Small intestine (tissue), 16 donors: ENCODE measurements around the gene GABRR3. TPM values are rescaled to one million over a fixed set of nuclear protein-coding genes. Genes with fewer than 3 reads are reported as not detected.

ENCODE experiments used
- DNase-seq, 2 donors: peaks; one replicate each; pipeline versions ENCODE4 v3.0.0 to v3.0.0-alpha.2; 2013
- FAIRE-seq: peaks from 2 replicates; lab custom pipeline; 2012; peaks lifted over from hg19 to GRCh38; lab: Jason Lieb, UNC
- H3K27ac ChIP-seq, 3 donors: one replicate each; pipeline ENCODE4 v1.5.1; 2013; ENCODE audit warnings: low read length in 2 of 3, mild to moderate bottlenecking in 2 of 3, control low read depth in 1 of 3, inconsistent platforms in 1 of 3, low read depth in 1 of 3, moderate library complexity in 1 of 3
- H3K27me3 ChIP-seq, 3 donors: one replicate each; pipeline ENCODE4 v1.6.1; 2013; ENCODE audit warnings: low read length in 3 of 3, inconsistent platforms in 1 of 3; ENCODE audit not compliant: control insufficient read depth in 3 of 3, insufficient read depth in 3 of 3
- H3K36me3 ChIP-seq, 3 donors: one replicate each; pipeline ENCODE4 v1.6.1; 2013; ENCODE audit warnings: low read length in 3 of 3, inconsistent platforms in 1 of 3, low read depth in 1 of 3, mild to moderate bottlenecking in 1 of 3, moderate library complexity in 1 of 3; ENCODE audit not compliant: control insufficient read depth in 3 of 3, insufficient read depth in 2 of 3
- H3K4me1 ChIP-seq, 3 donors: one replicate each; pipeline ENCODE4 v1.6.1; 2013; ENCODE audit warnings: low read length in 2 of 3, inconsistent platforms in 1 of 3, low read depth in 1 of 3, mild to moderate bottlenecking in 1 of 3, moderate library complexity in 1 of 3; ENCODE audit not compliant: control insufficient read depth in 3 of 3, insufficient read depth in 2 of 3
- H3K4me3 ChIP-seq, 3 donors: one replicate each; pipeline ENCODE4 v1.5.1; 2013; ENCODE audit warnings: low read length in 3 of 3, control low read depth in 1 of 3, inconsistent platforms in 1 of 3, low read depth in 1 of 3, mild to moderate bottlenecking in 1 of 3, moderate library complexity in 1 of 3
- H3K9me3 ChIP-seq, 2 donors: one replicate each; pipeline ENCODE4 v1.6.1; 2013; ENCODE audit warnings: low read depth in 1 of 2, low read length in 1 of 2; ENCODE audit not compliant: control insufficient read depth in 2 of 2, insufficient read depth in 1 of 2
- WGBS, 3 donors: extraction: QIAGEN DNeasy Blood & Tissue Kit; methylation state at CpG; one replicate each; pipeline ENCODE4 v1.1.7; 2013; 5-methylcytosine and 5-hydroxymethylcytosine counted together
- long read RNA-seq, 10 donors: transcript quantifications; one replicate each; lab custom pipeline, GENCODE V29; 2026
- polyA plus RNA-seq, 4 donors: library from polyadenylated mRNA; stranded (reverse) in 3 of 4; unstranded in 1 of 4; fragments of 200-250 nt in 3 of 4; fragments of 120-200 nt in 1 of 4; gene quantifications; one replicate each; pipeline versions ENCODE4 v1.2.1 to v1.2.3, GENCODE V29; 2013
- donor health status: healthy with polysubstance abuse.
- donor health status: control.
- donor health status: control.
- donor health status: Bipolar disorder and iron deficiency.
- donor health status: healthy.

The GABRR3 gene
- not detected for polyA plus RNA-seq
- long read RNA-seq, donor 1: 0 reads
- long read RNA-seq, donor 2: 0 reads
- long read RNA-seq, donor 3: 0 reads
- long read RNA-seq, donor 4: 0 reads
- long read RNA-seq, donor 5: 0 reads
- long read RNA-seq, donor 6: 0 reads
- long read RNA-seq, donor 7: 0 reads
- long read RNA-seq, donor 8: 0 reads
- long read RNA-seq, donor 9: 0 reads
- long read RNA-seq, donor 10: 0 reads

DNA sequence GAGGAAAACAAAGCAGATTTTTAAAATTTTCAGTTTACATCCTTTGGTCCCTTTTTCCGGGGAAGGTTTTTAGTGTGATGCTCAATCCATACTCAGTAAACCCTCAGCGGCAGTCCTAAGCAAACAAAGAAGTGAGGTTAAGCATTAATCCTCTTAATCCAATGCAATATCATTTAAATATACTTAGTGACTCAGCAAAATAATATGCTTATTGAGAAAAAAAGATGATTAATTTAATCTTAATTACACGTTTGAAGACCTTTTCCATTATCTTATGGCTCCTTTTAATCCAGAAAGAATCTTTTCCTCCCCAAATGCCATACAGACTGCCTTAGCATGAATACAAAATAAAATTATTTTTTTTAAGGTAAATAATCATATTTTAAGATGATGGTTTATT lies at the start of gene GABRR3:
Gene GABRR3 (minus strand): TSS at position 108 of the 400 bp plus-strand sequence. CDS start 328 bp downstream, outside the sequence.
- Histone ChIP-seq H3K4me3 (no peak within 1 kb of the TSS), H3K36me3 (no peaks in the 10 kb centered on the region), H3K9me3 (no peaks in the 10 kb centered on the region), H3K27ac (no peak within 1 kb of the TSS), H3K4me1 (no peaks in the 10 kb centered on the region), H3K27me3 (no peaks in the 10 kb centered on the region)
- 13 to 47% (median 31%) methylated on average over 3 of the region's 3 CpGs for WGBS, 3 donors
- DNase-seq: no peak
- no peak for FAIRE-seq

DNA sequence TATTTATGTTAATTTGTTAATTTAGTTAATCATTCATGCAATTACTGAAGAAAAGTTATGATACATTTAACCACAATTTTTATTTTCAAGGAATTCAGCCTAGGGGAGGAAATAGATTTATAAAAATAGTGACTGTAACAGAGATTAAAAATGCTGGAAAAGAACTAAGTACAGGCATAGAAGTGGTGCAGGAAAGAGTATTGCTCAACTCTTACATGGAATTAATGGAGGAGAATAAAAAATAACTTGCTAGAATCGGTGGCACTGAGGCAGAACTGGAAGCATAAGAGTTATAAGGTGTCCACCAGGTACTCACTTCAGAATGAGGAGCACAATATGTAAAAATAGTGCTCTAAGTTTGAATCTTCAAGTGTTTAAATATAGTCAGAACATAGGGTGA lies 38.4 kb upstream of the GABRR3 start:
- WGBS, 3 donors: 12 to 36% (median 34%) methylated on average over 1 of the region's 1 CpG
- H3K36me3 ChIP-seq: no peaks in the 10 kb centered on the region
- H3K9me3 ChIP-seq: no peaks in the 10 kb centered on the region
- H3K27ac ChIP-seq: no peak overlapping the region
- H3K4me1 ChIP-seq: no peaks in the 10 kb centered on the region
- no peak for FAIRE-seq
- no peaks in the 10 kb centered on the region for H3K27me3 ChIP-seq
- no peak overlapping the region for H3K4me3 ChIP-seq
- no peak for DNase-seq

DNA sequence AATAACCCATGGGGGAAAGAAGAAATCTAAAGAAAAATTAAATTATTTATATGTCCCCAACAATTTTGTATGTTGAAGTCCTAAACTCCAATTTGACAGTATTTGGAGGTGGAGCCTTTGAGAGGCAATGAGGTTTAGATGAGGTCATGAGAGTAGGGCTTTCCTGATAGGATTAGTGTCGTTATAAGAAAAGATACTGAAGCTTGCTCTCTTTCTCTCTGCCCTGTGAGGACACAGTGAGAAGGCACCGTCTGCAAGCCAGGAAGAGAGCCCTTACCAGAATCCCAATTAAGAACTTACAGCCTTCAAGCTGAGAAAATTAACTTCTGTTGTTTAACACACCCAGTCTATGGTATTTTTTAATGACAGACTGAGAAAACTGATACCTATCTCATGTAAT lies 35.7 kb upstream of the GABRR3 start:
- 19 to 26% (median 25%) methylated on average over 2 of the region's 2 CpGs for WGBS, 3 donors
- FAIRE-seq: no peak
- H3K36me3 ChIP-seq: no peaks in the 10 kb centered on the region
- H3K4me3 ChIP-seq: no peak overlapping the region
- no peaks in the 10 kb centered on the region for H3K27me3 ChIP-seq
- no peak overlapping the region for H3K27ac ChIP-seq
- no peaks in the 10 kb centered on the region for H3K4me1 ChIP-seq
- H3K9me3 ChIP-seq: no peaks in the 10 kb centered on the region
- no peak for DNase-seq

DNA sequence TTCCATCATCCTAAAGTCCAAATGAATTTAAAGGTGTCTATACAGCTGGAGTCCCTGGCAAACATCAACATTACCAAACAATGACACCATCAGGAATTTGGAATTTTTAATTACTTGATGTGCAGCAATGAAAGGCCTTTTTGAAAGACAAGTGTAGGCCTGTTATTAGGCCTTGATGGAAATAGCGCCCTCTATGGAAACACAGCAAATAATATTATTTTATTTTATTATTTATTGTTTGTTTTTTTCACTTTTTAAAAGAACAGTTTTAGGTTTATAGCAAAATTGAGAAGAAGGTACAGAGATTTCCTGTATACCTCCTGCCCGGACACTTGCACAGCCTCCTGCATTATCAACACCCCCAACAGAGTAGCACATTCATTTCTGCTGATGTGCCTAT lies 33.7 kb upstream of the GABRR3 start:
- no peak for FAIRE-seq
- 32 to 60% (median 45%) methylated on average over 2 of the region's 2 CpGs for WGBS, 3 donors

DNA sequence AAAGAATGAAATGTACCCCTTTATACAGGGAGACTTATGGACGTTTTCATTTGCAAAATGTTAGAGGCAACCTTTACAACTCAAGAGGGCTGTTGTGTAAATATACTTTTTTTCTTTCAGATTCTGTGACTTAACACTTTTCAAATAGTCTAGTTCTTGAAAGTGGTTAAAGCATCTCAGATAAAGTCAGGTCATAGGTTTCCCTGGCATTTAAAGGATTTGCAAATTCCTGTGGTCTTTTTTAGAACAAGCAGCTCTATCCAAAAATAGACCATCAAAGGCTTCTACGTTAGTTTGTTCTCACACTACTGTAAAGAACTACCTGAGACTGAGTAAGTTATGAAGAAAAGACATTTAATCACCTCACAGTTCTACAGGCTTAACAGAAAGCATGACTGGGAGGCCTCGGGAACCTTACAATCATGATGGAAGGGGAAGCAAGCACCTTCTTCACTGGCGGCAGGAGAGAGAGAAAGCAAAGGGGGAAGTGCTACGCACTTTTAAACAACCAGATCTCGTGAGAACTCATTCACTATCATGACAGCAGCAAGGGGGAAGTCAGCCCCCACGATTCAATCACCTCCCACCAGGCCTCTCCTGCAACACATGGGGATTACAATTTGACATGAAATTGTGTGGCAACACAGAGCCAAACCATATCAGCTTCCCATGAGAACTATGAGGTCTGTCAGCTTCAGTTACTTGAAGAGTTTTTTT lies 23.3 kb upstream of the GABRR3 start:
- no peak for FAIRE-seq
- Histone ChIP-seq H3K9me3 (no peaks in the 10 kb centered on the region), H3K36me3 (no peaks in the 10 kb centered on the region), H3K27me3 (no peaks in the 10 kb centered on the region), H3K27ac (no peak overlapping the region), H3K4me3 (no peak overlapping the region), H3K4me1 (no peaks in the 10 kb centered on the region)
- no peak for DNase-seq
- 39 to 47% (median 43%) methylated on average over 7 of the region's 7 CpGs for WGBS, 3 donors

More for the DNA sequence above, 33.7 kb upstream of the GABRR3 start:
- H3K36me3 ChIP-seq: no peaks in the 10 kb centered on the region
- H3K9me3 ChIP-seq: no peaks in the 10 kb centered on the region
- H3K4me3 ChIP-seq: no peak overlapping the region
- H3K4me1 ChIP-seq: no peaks in the 10 kb centered on the region
- no peak for DNase-seq
- H3K27me3 ChIP-seq: no peaks in the 10 kb centered on the region
- no peak overlapping the region for H3K27ac ChIP-seq

DNA sequence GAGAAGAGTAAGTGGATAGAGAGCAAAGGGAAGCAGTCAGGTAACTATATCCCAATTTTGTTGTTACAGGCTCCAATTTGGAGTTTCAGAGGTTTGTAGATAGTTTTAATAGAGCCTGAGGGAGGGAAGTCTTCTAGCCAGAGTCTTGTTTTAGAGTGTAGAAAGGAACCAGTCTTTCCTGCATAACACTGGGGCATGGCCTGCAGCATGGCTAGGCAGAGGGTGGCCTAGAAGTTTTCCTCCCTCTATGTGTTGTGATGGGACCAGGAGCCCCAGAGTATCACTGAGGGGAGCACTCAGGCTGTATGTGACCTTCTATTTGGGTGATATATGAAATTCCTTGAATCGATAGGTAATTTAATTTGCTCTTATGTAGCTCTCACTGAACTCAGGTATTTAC lies 22.5 kb upstream of the GABRR3 start:
- WGBS, 3 donors: 83 to 98% (median 93%) methylated on average over 1 of the region's 1 CpG
- no peak overlapping the region for H3K27ac ChIP-seq
- FAIRE-seq: no peak

DNA sequence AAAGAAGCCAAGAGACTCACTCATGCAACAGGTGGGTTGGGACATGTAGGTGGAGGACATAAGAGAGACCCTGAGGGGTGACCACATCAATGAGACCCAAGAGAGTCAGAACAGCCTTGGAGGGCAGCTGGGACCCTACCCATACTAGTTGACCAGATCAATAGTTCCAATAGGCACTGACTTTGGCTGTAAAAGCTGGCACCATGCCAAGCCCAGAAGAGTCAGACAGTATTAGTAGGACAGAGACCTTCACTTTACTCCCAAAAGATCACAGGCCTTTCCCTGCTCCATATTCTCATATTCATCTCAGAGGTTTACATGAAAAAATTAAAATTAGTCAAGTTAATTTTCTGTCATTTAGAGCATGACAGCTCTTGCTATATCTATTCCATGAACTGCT lies 20.9 kb upstream of the GABRR3 start:
- no peak for DNase-seq

More for the DNA sequence above, 22.5 kb upstream of the GABRR3 start:
- H3K27me3 ChIP-seq: no peaks in the 10 kb centered on the region
- H3K4me3 ChIP-seq: no peak overlapping the region
- H3K9me3 ChIP-seq: no peaks in the 10 kb centered on the region
- no peak for DNase-seq
- no peaks in the 10 kb centered on the region for H3K36me3 ChIP-seq
- H3K4me1 ChIP-seq: no peaks in the 10 kb centered on the region

DNA sequence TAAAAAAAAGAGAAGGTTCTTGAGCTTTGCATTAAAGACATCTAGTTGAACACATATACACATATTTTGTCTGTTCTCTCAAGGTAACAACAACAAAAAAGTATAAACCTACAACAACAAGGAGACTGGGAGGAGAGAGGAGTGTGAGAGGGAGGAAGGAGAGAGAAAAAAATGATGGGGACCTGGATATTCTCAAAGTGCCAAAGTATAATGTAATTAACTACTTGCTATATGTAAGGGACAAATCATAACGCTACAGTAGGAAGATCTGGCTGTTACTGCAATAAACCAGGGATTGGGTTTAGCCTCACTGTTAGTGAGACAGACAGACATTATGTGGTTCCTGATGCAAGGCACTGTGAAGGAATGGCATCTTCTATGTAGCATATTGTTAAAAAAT lies 14.2 kb upstream of the GABRR3 start:
- 58 to 79% (median 73%) methylated on average over 1 of the region's 1 CpG for WGBS, 3 donors
- FAIRE-seq (no peak), DNase-seq (no peak)
- Histone ChIP-seq H3K27ac (no peak overlapping the region), H3K4me1 (no peaks in the 10 kb centered on the region), H3K9me3 (no peaks in the 10 kb centered on the region), H3K4me3 (no peak overlapping the region), H3K36me3 (no peaks in the 10 kb centered on the region), H3K27me3 (no peaks in the 10 kb centered on the region)

More for the DNA sequence above, 20.9 kb upstream of the GABRR3 start:
- Histone ChIP-seq H3K36me3 (no peaks in the 10 kb centered on the region), H3K4me1 (no peaks in the 10 kb centered on the region), H3K4me3 (no peak overlapping the region), H3K9me3 (no peaks in the 10 kb centered on the region), H3K27ac (no peak overlapping the region), H3K27me3 (no peaks in the 10 kb centered on the region)
- no peak for FAIRE-seq
